SU-DHL-6 (cell line): ENCODE measurements around the gene MRFAP1L1.

Experiments
- H2AFZ ChIP-seq: fragments of 200-600 bp; sonication (generic); 2 replicates; pipeline ENCODE4 v1.6.1; 2014; ENCODE audit warnings: low read depth, mild to moderate bottlenecking, moderate library complexity, mixed read lengths, antibody characterized with exemption, low read length; ENCODE audit not compliant: severe bottlenecking
- H3F3A ChIP-seq: fragments of 200-600 bp; shearing (Covaris generic); 2 replicates; pipeline ENCODE4 v1.6.0; 2016; ENCODE audit warnings: antibody characterized with exemption, mild to moderate bottlenecking; ENCODE audit not compliant: insufficient read depth
- H3K27ac ChIP-seq: fragments of 200-600 bp; sonication (generic); 2 replicates; pipeline ENCODE4 v1.5.1; 2016; ENCODE audit warnings: low read depth, mild to moderate bottlenecking, low read length, moderate library complexity, mixed read lengths
- H3K27me3 ChIP-seq: fragments of 200-600 bp; sonication (generic), shearing (Covaris generic); 2 replicates; pipeline ENCODE4 v1.6.0; 2014; ENCODE audit warnings: mild to moderate bottlenecking, low read length
- H3K36me3 ChIP-seq: fragments of 200-600 bp; sonication (generic); 2 replicates; pipeline ENCODE4 v1.6.1; 2014; ENCODE audit warnings: mild to moderate bottlenecking, low read length, mixed read lengths
- H3K4me2 ChIP-seq: fragments of 300-600, 200-600 bp; shearing (Covaris generic), sonication (generic); 2 replicates; pipeline ENCODE4 v1.6.0; 2014; ENCODE audit warnings: low read length, low read depth, mild to moderate bottlenecking; ENCODE audit not compliant: poor library complexity, severe bottlenecking
- H3K4me3 ChIP-seq: fragments of 200-600 bp; sonication (generic); 2 replicates; pipeline ENCODE4 v1.5.1; 2014; ENCODE audit warnings: antibody characterized with exemption, low read length, mild to moderate bottlenecking, mixed read lengths; ENCODE audit not compliant: insufficient read depth, poor library complexity, severe bottlenecking
- H3K79me2 ChIP-seq: fragments of 200-600 bp; sonication (generic); 2 replicates; pipeline ENCODE4 v1.6.1; 2014; ENCODE audit warnings: mild to moderate bottlenecking, low read length, moderate library complexity; ENCODE audit not compliant: insufficient read depth
- H3K9ac ChIP-seq: fragments of 200-600 bp; sonication (generic); 2 replicates; pipeline ENCODE4 v1.7.0; 2014; ENCODE audit warnings: mild to moderate bottlenecking, low read length
- H3K9me2 ChIP-seq: fragments of 200-600 bp; sonication (generic); replicated peaks from 2 replicates; pipeline ENCODE4 v1.6.1; 2014; ENCODE audit warnings: low read length; ENCODE audit not compliant: insufficient read depth
- H3K9me3 ChIP-seq: fragments of 200-600 bp; sonication (generic); 2 replicates; pipeline ENCODE4 v1.6.1; 2014; ENCODE audit warnings: low read length, mixed read lengths; ENCODE audit not compliant: insufficient read depth
- H4K20me1 ChIP-seq: fragments of 200-600 bp; sonication (generic); 2 replicates; pipeline ENCODE4 v1.6.1; 2014; ENCODE audit warnings: low read depth, mild to moderate bottlenecking, antibody characterized with exemption, low read length, moderate library complexity, mixed read lengths
- CTCF ChIP-seq: fragments of 200-600 bp; sonication (generic); IDR thresholded peaks from one replicate; pipeline ENCODE4 v1.5.1; 2017; ENCODE audit warnings: antibody characterized with exemption, mild to moderate bottlenecking, low read length, moderate library complexity; ENCODE audit not compliant: insufficient read depth, poor library complexity, severe bottlenecking
- EZH2phosphoT487 ChIP-seq: fragments of 200-600 bp; sonication (generic), shearing (Covaris generic); conservative IDR thresholded peaks from 2 replicates; pipeline ENCODE4 v1.6.1; 2018; ENCODE audit warnings: mild to moderate bottlenecking, antibody characterized with exemption, low read length, moderate library complexity, mixed read lengths

MRFAP1L1 gene

GRCh38 chr4:6658209-6658595, 51.5 kb downstream of the MRFAP1L1 start:
- H3K27ac ChIP-seq: no peak overlapping the region
- H3K9me2 ChIP-seq: no peaks in the 10 kb centered on the region
- no peaks in the 10 kb centered on the region for H3F3A ChIP-seq
- H3K79me2 ChIP-seq: no peaks in the 10 kb centered on the region
- H3K27me3 ChIP-seq: no peaks in the 10 kb centered on the region
- no peak overlapping the region for H2AFZ ChIP-seq
- no peak overlapping the region for H3K4me2 ChIP-seq
- no peak overlapping the region for H3K9ac ChIP-seq
- no peak for TF ChIP-seq EZH2phosphoT487
- TF ChIP-seq CTCF: no peak
- H4K20me1 ChIP-seq: no peaks in the 10 kb centered on the region
- H3K4me3 ChIP-seq: no peak overlapping the region
- H3K9me3 ChIP-seq: no peaks in the 10 kb centered on the region
- H3K36me3 ChIP-seq: no peaks in the 10 kb centered on the region
